Fibroblast of lung (primary cell): ENCODE measurements around the gene ZNF138.

Experiments used
- CTCF ChIP-seq, 2 donors: IDR thresholded peaks in 1 of 2; conservative IDR thresholded peaks in 1 of 2; 1 replicate in 1 of 2; 2 replicates in 1 of 2; pipeline ENCODE4 v1.5.1; 2011 to 2012; ENCODE audit warnings: low read length in 2 of 2, control low read depth in 1 of 2, inconsistent platforms in 1 of 2, low read depth in 1 of 2, mild to moderate bottlenecking in 1 of 2
- EZH2 ChIP-seq: IDR thresholded peaks from 2 replicates; pipeline ENCODE4 v1.5.1; 2012; ENCODE audit warnings: low read length, control low read depth, mild to moderate bottlenecking; ENCODE audit errors: missing control alignments

GRCh38 chr7:64830926-64831325, 36.7 kb downstream of the ZNF138 start:
- no peak for TF ChIP-seq EZH2
- TF ChIP-seq CTCF (conservative IDR thresholded peaks at IDR 0.05 in 1 of 2, IDR thresholded peaks at IDR 0.05 in 1 of 2; ENCODE audit: low read depth in 1 of 2, low read length in 2 of 2): no peak
